Measurements from ENCODE around the gene DLGAP1. TPM values are rescaled to one million over a fixed set of nuclear protein-coding genes. Genes with fewer than 3 reads are reported as not detected.

DLGAP1 gene
- total and polyA plus RNA-seq, 2 donors (not counting 1 experiment from before 2014, with no cell fraction given) = 0.07 to 0.61 TPM

DNA sequence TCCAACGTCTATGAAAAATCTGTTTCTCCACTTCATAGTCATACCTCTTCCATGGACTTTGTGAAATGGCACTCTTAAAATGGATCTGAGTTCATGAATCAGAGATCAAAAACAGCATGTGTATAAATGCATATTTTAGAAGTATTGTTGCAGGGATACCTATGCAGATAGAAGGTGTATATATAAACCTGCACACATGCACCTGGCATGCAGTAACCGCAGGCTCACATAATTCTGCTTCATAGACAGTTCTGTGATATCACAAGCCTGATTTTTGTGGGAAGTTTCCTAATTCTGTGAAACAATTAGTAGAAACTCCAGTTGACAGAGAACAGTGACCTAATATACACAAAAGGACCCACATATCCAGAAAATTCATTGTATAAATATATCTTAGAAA lies 583.4 kb downstream of the DLGAP1 start:
- H3K27me3 ChIP-seq (replicated peaks in 1 of 4; ENCODE audit: control extremely low read depth in 1 of 4, control insufficient read depth in 3 of 4, insufficient read depth in 4 of 4, low read length in 3 of 4) = peaks cover 0 to 2% (median 0%) of the 10 kb centered on the region in 4 experiments
- DNase-seq = no peak

DNA sequence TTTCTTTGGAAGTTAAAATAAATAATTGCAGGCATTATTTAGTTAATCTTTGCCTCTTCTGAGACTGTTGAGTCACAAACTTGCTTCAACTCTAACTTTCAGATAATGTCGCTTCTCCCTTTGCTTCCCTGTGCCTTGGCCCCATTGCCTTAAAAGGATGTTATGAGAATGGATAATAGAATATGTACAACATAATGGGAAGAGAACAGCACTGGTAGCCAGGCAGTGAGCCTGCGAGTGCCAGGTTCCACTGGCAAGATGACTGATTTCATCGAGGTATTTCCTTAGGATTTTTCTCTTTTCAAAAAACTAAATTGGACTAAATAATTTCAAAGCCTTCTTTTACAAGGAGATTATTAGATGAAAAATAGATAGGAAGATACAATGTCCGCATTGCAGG lies 584.2 kb downstream of the DLGAP1 start:
- intact Hi-C loops (cut with micrococcal nuclease) = no loop called here
- Histone ChIP-seq H3K4me3 (ENCODE audit: control extremely low read depth in 1 of 5, extremely low read depth in 1 of 5, insufficient read depth in 1 of 5, low read depth in 2 of 5, low read length in 4 of 5) (no peak overlapping the region), H3K4me1 (ENCODE audit: control insufficient read depth in 2 of 2, insufficient read depth in 2 of 2, low read length in 2 of 2) (no peaks in the 10 kb centered on the region), H3K27ac (ENCODE audit: low read length in 2 of 2) (no peak overlapping the region), H3K9me3 (ENCODE audit: control extremely low read depth in 1 of 3, control insufficient read depth in 2 of 3, insufficient read depth in 1 of 3, low read length in 2 of 3) (no peaks in the 10 kb centered on the region), H3K27me3 (replicated peaks in 1 of 4; ENCODE audit: control extremely low read depth in 1 of 4, control insufficient read depth in 3 of 4, insufficient read depth in 4 of 4, low read length in 3 of 4) (peaks cover 0 to 2% (median 0%) of the 10 kb centered on the region in 4 experiments), H3K36me3 (replicated peaks in 1 of 2; ENCODE audit: control extremely low read depth in 1 of 2, control insufficient read depth in 1 of 2, extremely low read depth in 1 of 2, insufficient read depth in 2 of 2, low read length in 1 of 2) (no peaks in the 10 kb centered on the region), H3K9ac (ENCODE audit: low read length) (no peak overlapping the region), H3K4me2 (replicated peaks; ENCODE audit: low read depth, low read length, poor library complexity, severe bottlenecking) (no peak overlapping the region), H4K20me1 (ENCODE audit: control insufficient read depth, insufficient read depth, low read length, poor library complexity, severe bottlenecking) (no peaks in the 10 kb centered on the region), H2AFZ (ENCODE audit: insufficient read depth, low read depth, low read length, poor library complexity, severe bottlenecking) (no peak overlapping the region), H3K79me2 (ENCODE audit: control insufficient read depth, insufficient read depth, low read length) (no peaks in the 10 kb centered on the region)
- TF ChIP-seq EZH2 (IDR thresholded peaks at IDR 0.05; ENCODE audit: borderline replicate concordance, insufficient read depth, low read depth, low read length, poor library complexity, severe bottlenecking) = no peak
- TF ChIP-seq, protein P1, sequence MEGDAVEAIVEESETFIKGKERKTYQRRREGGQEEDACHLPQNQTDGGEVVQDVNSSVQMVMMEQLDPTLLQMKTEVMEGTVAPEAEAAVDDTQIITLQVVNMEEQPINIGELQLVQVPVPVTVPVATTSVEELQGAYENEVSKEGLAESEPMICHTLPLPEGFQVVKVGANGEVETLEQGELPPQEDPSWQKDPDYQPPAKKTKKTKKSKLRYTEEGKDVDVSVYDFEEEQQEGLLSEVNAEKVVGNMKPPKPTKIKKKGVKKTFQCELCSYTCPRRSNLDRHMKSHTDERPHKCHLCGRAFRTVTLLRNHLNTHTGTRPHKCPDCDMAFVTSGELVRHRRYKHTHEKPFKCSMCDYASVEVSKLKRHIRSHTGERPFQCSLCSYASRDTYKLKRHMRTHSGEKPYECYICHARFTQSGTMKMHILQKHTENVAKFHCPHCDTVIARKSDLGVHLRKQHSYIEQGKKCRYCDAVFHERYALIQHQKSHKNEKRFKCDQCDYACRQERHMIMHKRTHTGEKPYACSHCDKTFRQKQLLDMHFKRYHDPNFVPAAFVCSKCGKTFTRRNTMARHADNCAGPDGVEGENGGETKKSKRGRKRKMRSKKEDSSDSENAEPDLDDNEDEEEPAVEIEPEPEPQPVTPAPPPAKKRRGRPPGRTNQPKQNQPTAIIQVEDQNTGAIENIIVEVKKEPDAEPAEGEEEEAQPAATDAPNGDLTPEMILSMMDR (IDR thresholded peaks at IDR 0.05) = no peak
- Mint-ChIP-seq H3K9me3 (ENCODE audit: insufficient read depth) (no peaks in the 10 kb centered on the region), H3K27ac (no peak overlapping the region), H3K4me3 (no peak overlapping the region), H3K4me1 (no peaks in the 10 kb centered on the region), H3K27me3 (peaks cover 12% of the 10 kb centered on the region)
- 100% methylated on average over 1 of the region's 4 CpGs for WGBS (ENCODE audit: insufficient coverage)
- ATAC-seq (ENCODE audit: low read depth) = no peak
- DNase-seq = no peak
- ChIA-PET CTCF (no interaction called here), POLR2A (no interaction called here)

More for the DNA sequence above, 583.4 kb downstream of the DLGAP1 start:
- H3K9me3 ChIP-seq (ENCODE audit: control extremely low read depth in 1 of 3, control insufficient read depth in 2 of 3, insufficient read depth in 1 of 3, low read length in 2 of 3) = no peaks in the 10 kb centered on the region
- no peak overlapping the region for H3K4me3 Mint-ChIP-seq
- POLR2A ChIA-PET = no interaction called here
- no peaks in the 10 kb centered on the region for H3K4me1 ChIP-seq (ENCODE audit: control insufficient read depth in 2 of 2, insufficient read depth in 2 of 2, low read length in 2 of 2)
- H3K79me2 ChIP-seq (ENCODE audit: control insufficient read depth, insufficient read depth, low read length) = no peaks in the 10 kb centered on the region
- TF ChIP-seq EZH2 (IDR thresholded peaks at IDR 0.05; ENCODE audit: borderline replicate concordance, insufficient read depth, low read depth, low read length, poor library complexity, severe bottlenecking) = no peak
- TF ChIP-seq, protein P1 (IDR thresholded peaks at IDR 0.05) = no peak
- intact Hi-C loops (cut with micrococcal nuclease) = no loop called here
- H3K27me3 Mint-ChIP-seq = peaks cover 12% of the 10 kb centered on the region
- no peak overlapping the region for H3K4me2 ChIP-seq (replicated peaks; ENCODE audit: low read depth, low read length, poor library complexity, severe bottlenecking)
- no CpG with 5 or more reads among the region's 2 CpGs for WGBS (ENCODE audit: insufficient coverage)
- H3K36me3 ChIP-seq (replicated peaks in 1 of 2; ENCODE audit: control extremely low read depth in 1 of 2, control insufficient read depth in 1 of 2, extremely low read depth in 1 of 2, insufficient read depth in 2 of 2, low read length in 1 of 2) = no peaks in the 10 kb centered on the region
- H3K27ac Mint-ChIP-seq = no peak overlapping the region
- no peak overlapping the region for H2AFZ ChIP-seq (ENCODE audit: insufficient read depth, low read depth, low read length, poor library complexity, severe bottlenecking)
- H3K4me3 ChIP-seq (ENCODE audit: control extremely low read depth in 1 of 5, extremely low read depth in 1 of 5, insufficient read depth in 1 of 5, low read depth in 2 of 5, low read length in 4 of 5) = no peak overlapping the region
- CTCF ChIA-PET = no interaction called here
- H3K9me3 Mint-ChIP-seq (ENCODE audit: insufficient read depth) = no peaks in the 10 kb centered on the region
- no peaks in the 10 kb centered on the region for H3K4me1 Mint-ChIP-seq
- no peak for ATAC-seq (ENCODE audit: low read depth)
- no peak overlapping the region for H3K27ac ChIP-seq (ENCODE audit: low read length in 2 of 2)
- H4K20me1 ChIP-seq (ENCODE audit: control insufficient read depth, insufficient read depth, low read length, poor library complexity, severe bottlenecking) = no peaks in the 10 kb centered on the region
- no peak overlapping the region for H3K9ac ChIP-seq (ENCODE audit: low read length)
